SK-N-SH (cell line): ENCODE data around the gene HTR7. TPM values are rescaled to one million over a fixed set of nuclear protein-coding genes. Genes with fewer than 3 reads are reported as not detected.

ENCODE experiments used
- CTCF ChIA-PET: fragments of 300-600, 350-600 bp; formaldehyde crosslinking; extraction: SDS; loops from one replicate; lab custom pipeline; 2021; lab: Yijun Ruan, JAX
- POLR2A ChIA-PET: fragments of 350-600 bp; sonication (Branson Sonifier 250); formaldehyde crosslinking; extraction: SDS; loops from one replicate; lab custom pipeline; 2020; ENCODE audit warnings: antibody characterized with exemption, inconsistent platforms; lab: Yijun Ruan, JAX
- DNase-seq: peaks from one replicate; pipeline ENCODE4 v3.0.0; 2012
- H2AFZ ChIP-seq: fragments of 200-600 bp; sonication (generic); 2 replicates; pipeline ENCODE4 v1.8.1; 2016; ENCODE audit warnings: antibody characterized with exemption, mild to moderate bottlenecking, low read depth
- H3F3A ChIP-seq: fragments of 200-600 bp; sonication (generic); replicated peaks from 2 replicates; pipeline ENCODE3; 2016; ENCODE audit warnings: antibody characterized with exemption, mild to moderate bottlenecking; ENCODE audit not compliant: insufficient read depth
- H3K27ac ChIP-seq, 2 experiments: fragments of 200-500 bp in 1 of 2; fragments of 200-600 bp in 1 of 2; sonication (Bioruptor generic) in 1 of 2; sonication (generic), shearing (Covaris generic) in 1 of 2; 2 replicates each; pipeline versions ENCODE4 v1.5.1 to v1.6.1; 2014 to 2016; ENCODE audit warnings: low read depth in 2 of 2, inconsistent platforms in 1 of 2, low read length in 1 of 2, mild to moderate bottlenecking in 1 of 2, mixed read lengths in 1 of 2
- H3K27me3 ChIP-seq: fragments of 200-600 bp; sonication (generic), shearing (Covaris generic); 2 replicates; pipeline ENCODE4 v1.6.1; 2016; ENCODE audit warnings: mixed run types; ENCODE audit not compliant: insufficient read depth
- H3K36me3 ChIP-seq, 2 experiments: fragments of 200-500 bp in 1 of 2; fragments of 200-600 bp in 1 of 2; sonication (Bioruptor generic) in 1 of 2; sonication (generic) in 1 of 2; replicated peaks in 1 of 2; 2 replicates each; pipeline versions ENCODE3 to v1.5.1; 2014 to 2016; ENCODE audit warnings: low read length in 1 of 2, mild to moderate bottlenecking in 1 of 2; ENCODE audit not compliant: insufficient read depth in 2 of 2, control insufficient read depth in 1 of 2
- H3K4me1 ChIP-seq, 2 experiments: fragments of 200-500 bp in 1 of 2; fragments of 200-600 bp in 1 of 2; sonication (Bioruptor generic) in 1 of 2; sonication (generic), shearing (Covaris generic) in 1 of 2; 2 replicates each; pipeline versions ENCODE4 v1.5.1 to v1.6.1; 2014 to 2016; ENCODE audit warnings: low read depth in 1 of 2, low read length in 1 of 2, mixed run types in 1 of 2; ENCODE audit not compliant: insufficient read depth in 2 of 2, control insufficient read depth in 1 of 2
- H3K4me2 ChIP-seq: fragments of 200-600 bp; sonication (generic), shearing (Covaris generic); 2 replicates; pipeline ENCODE4 v1.6.1; 2017; ENCODE audit warnings: mixed run types
- H3K4me3 ChIP-seq, 2 experiments: fragments of 200-500 bp in 1 of 2; fragments of 200-600 bp in 1 of 2; sonication (Bioruptor generic) in 1 of 2; sonication (generic), shearing (Covaris generic) in 1 of 2; 2 replicates each; pipeline versions ENCODE4 v1.5.1 to v1.8.1; 2014 to 2016; ENCODE audit warnings: low read depth in 2 of 2, inconsistent platforms in 1 of 2, low read length in 1 of 2, mild to moderate bottlenecking in 1 of 2, mixed read lengths in 1 of 2, moderate library complexity in 1 of 2
- H3K79me2 ChIP-seq: fragments of 200-600 bp; sonication (generic); 2 replicates; pipeline ENCODE4 v1.8.1; 2017; ENCODE audit warnings: mild to moderate bottlenecking; ENCODE audit not compliant: insufficient read depth
- H3K9ac ChIP-seq: fragments of 200-600 bp; sonication (generic); 2 replicates; pipeline ENCODE4 v1.6.1; 2017; ENCODE audit warnings: mixed run types
- H3K9me2 ChIP-seq: fragments of 200-600 bp; sonication (generic); 2 replicates; pipeline ENCODE4 v1.6.1; 2017; ENCODE audit warnings: mixed run types
- H3K9me3 ChIP-seq: fragments of 200-600 bp; sonication (generic); 2 replicates; pipeline ENCODE4 v1.6.1; 2017; ENCODE audit warnings: mixed run types, mild to moderate bottlenecking, moderate library complexity
- H4K20me1 ChIP-seq: fragments of 200-600 bp; sonication (generic); 2 replicates; pipeline ENCODE4 v1.6.1; 2017; ENCODE audit warnings: mild to moderate bottlenecking, mixed run types; ENCODE audit not compliant: insufficient read depth
- CHD2 ChIP-seq: fragments of 150-350 bp; IDR thresholded peaks from 2 replicates; pipeline ENCODE4 v1.6.1; 2018; ENCODE audit warnings: low read length; ENCODE audit not compliant: partially characterized antibody
- CTCF ChIP-seq: fragments of 200-600 bp; sonication (generic); IDR thresholded peaks from 2 replicates; pipeline ENCODE4 v1.6.1; 2017; ENCODE audit warnings: antibody characterized with exemption, mild to moderate bottlenecking, moderate library complexity
- EZH2phosphoT487 ChIP-seq: fragments of 200-600 bp; sonication (generic); IDR thresholded peaks from 2 replicates; pipeline ENCODE4 v1.6.1; 2017; ENCODE audit warnings: low read depth, mixed run types, mild to moderate bottlenecking, antibody characterized with exemption, moderate library complexity, borderline replicate concordance
- GABPA ChIP-seq: IDR thresholded peaks from 2 replicates; pipeline ENCODE4 v1.4.0; 2012; ENCODE audit warnings: low read depth, mild to moderate bottlenecking
- GATA2 ChIP-seq: sonication (generic); formaldehyde crosslinking; IDR thresholded peaks from 2 replicates; pipeline ENCODE4 v1.5.0; 2020; ENCODE audit warnings: mild to moderate bottlenecking, missing genetic modification reagents
- JUND ChIP-seq: IDR thresholded peaks from 2 replicates; pipeline ENCODE4 v1.4.0; 2012
- MAX ChIP-seq: IDR thresholded peaks from 2 replicates; pipeline ENCODE4 v1.4.0; 2012; ENCODE audit warnings: low read depth
- PBX3 ChIP-seq: IDR thresholded peaks from 2 replicates; pipeline ENCODE4; 2012
- RAD21 ChIP-seq: IDR thresholded peaks from 2 replicates; pipeline ENCODE4 v1.6.1; 2012; ENCODE audit warnings: mild to moderate bottlenecking, low read length
- RCOR1 ChIP-seq: fragments of 150-350 bp; IDR thresholded peaks from 2 replicates; pipeline ENCODE4 v1.6.1; 2017; ENCODE audit warnings: antibody characterized with exemption, low read length
- REST ChIP-seq: IDR thresholded peaks from 2 replicates; pipeline ENCODE4 v1.6.1; 2012; ENCODE audit warnings: mild to moderate bottlenecking, low read depth, low read length, moderate library complexity
- RFX5 ChIP-seq: IDR thresholded peaks from 2 replicates; pipeline ENCODE4 v1.6.1; 2012; ENCODE audit warnings: mild to moderate bottlenecking, improper control_type of control experiment, low read length
- RXRA ChIP-seq: IDR thresholded peaks from 2 replicates; pipeline ENCODE4 v1.4.0; 2012; ENCODE audit warnings: low read depth, mild to moderate bottlenecking, borderline replicate concordance
- SIN3A ChIP-seq: IDR thresholded peaks from 2 replicates; pipeline ENCODE4 v1.6.1; 2012; ENCODE audit warnings: low read depth, mild to moderate bottlenecking, low read length, moderate library complexity, borderline replicate concordance
- TCF12 ChIP-seq: IDR thresholded peaks from 2 replicates; pipeline ENCODE4 v1.4.0; 2012
- TEAD4 ChIP-seq: IDR thresholded peaks from 2 replicates; pipeline ENCODE4 v1.4.0; 2012; ENCODE audit warnings: mild to moderate bottlenecking, borderline replicate concordance; ENCODE audit not compliant: insufficient read depth
- USF1 ChIP-seq: IDR thresholded peaks from 2 replicates; pipeline ENCODE4 v1.4.0; 2012; ENCODE audit warnings: low read depth, borderline replicate concordance
- USF2 ChIP-seq: fragments of 150-350 bp; IDR thresholded peaks from 2 replicates; pipeline ENCODE4 v1.6.1; 2017; ENCODE audit warnings: antibody characterized with exemption, low read length, low read depth, borderline replicate concordance
- YY1 ChIP-seq: IDR thresholded peaks from 2 replicates; pipeline ENCODE4 v1.4.0; 2012; ENCODE audit warnings: low read depth, mild to moderate bottlenecking
- WGBS: methylation state at CpG from one replicate; pipeline ENCODE4 v1.1.6; 2017; ENCODE audit warnings: low lambda C conversion rate; 5-methylcytosine and 5-hydroxymethylcytosine counted together
- polyA plus RNA-seq, 3 experiments: library from polyadenylated mRNA; depleted of rRNA; stranded (reverse); fragments of >200 nt; gene quantifications; 2 replicates each; pipeline ENCODE4 v1.2.3, GENCODE V29; 2012

HTR7 gene
- polyA plus RNA-seq, 1 of the 3 experiments (the other 2 are of a cell fraction): 0.16 TPM

- WGBS: 90% methylated on average over 3 of the region's 3 CpGs
- Histone ChIP-seq H3K9ac (no peak overlapping the region), H3K36me3 (peaks cover 52 to 81% of the 10 kb centered on the region in 2 experiments), H3F3A (no peaks in the 10 kb centered on the region), H3K79me2 (no peaks in the 10 kb centered on the region), H4K20me1 (no peaks in the 10 kb centered on the region), H2AFZ (no peak overlapping the region), H3K4me3 (no peak overlapping the region), H3K27me3 (no peaks in the 10 kb centered on the region)
- ChIA-PET POLR2A (no interaction called here), CTCF (interaction anchor here (1.3 to 2.1 kb wide), 3 partner anchors 14 to 359 kb away, joined by 5 to 10 read pairs (median 8); no protein-coding TSS in a partner anchor)
- DNase-seq: no peak
- no peak for TF ChIP-seq RFX5
- no peak for TF ChIP-seq TEAD4
- no peak for TF ChIP-seq SIN3A
- no peak for TF ChIP-seq RXRA
- TF ChIP-seq REST: no peak
- no peak for TF ChIP-seq PBX3
- TF ChIP-seq CHD2: no peak
- TF ChIP-seq RCOR1: no peak
- no peak for TF ChIP-seq GABPA
- no peak for TF ChIP-seq GATA2 (CRISPR knock-in tag)
- no peak for TF ChIP-seq EZH2phosphoT487
- TF ChIP-seq TCF12: no peak
- TF ChIP-seq JUND: no peak
- TF ChIP-seq USF1: no peak
- TF ChIP-seq MAX: no peak
- TF ChIP-seq USF2: no peak
- no peak for TF ChIP-seq RAD21
- TF ChIP-seq CTCF: no peak
- no peak for TF ChIP-seq YY1
- TF ChIP-seq, all 33 proteins: peak for 0
- H3K9me2 ChIP-seq: no peaks in the 10 kb centered on the region
- H3K4me2 ChIP-seq: no peak overlapping the region
- no peak overlapping the region for H3K27ac ChIP-seq
- H3K9me3 ChIP-seq: no peaks in the 10 kb centered on the region
- no peaks in the 10 kb centered on the region; a peak in 1 of 4 replicates for H3K4me1 ChIP-seq
These were observed 35.4 kb upstream of the HTR7 start for GRCh38 chr10:90893190-90893589.
